Measurements from ENCODE around the gene PRDX2. TPM values are rescaled to one million over a fixed set of nuclear protein-coding genes. Genes with fewer than 3 reads are reported as not detected.

Gene PRDX2
- total RNA-seq, 2 experiments from 2014 or later: 357 to 399 TPM

- Histone ChIP-seq H3K4me2 (ENCODE audit: low read length) (peak overlapping the region; percentile 67), H3K4me1 (ENCODE audit: insufficient read depth, low read length, poor library complexity, severe bottlenecking) (peaks cover 78% of the 10 kb centered on the region), H2AFZ (ENCODE audit: low read length) (peak overlapping the region; percentile 63), H3K9me3 (ENCODE audit: low read length) (no peaks in the 10 kb centered on the region), H3K36me3 (ENCODE audit: insufficient read depth, low read length) (no peaks in the 10 kb centered on the region), H3K4me3 (ENCODE audit: low read depth, low read length, poor library complexity, severe bottlenecking) (peak overlapping the region; percentile 62), H3K27ac (ENCODE audit: low read depth, low read length, poor library complexity, severe bottlenecking) (peak overlapping the region; percentile 22), H3K9me2 (ENCODE audit: insufficient read depth, low read length) (no peaks in the 10 kb centered on the region), H4K20me1 (ENCODE audit: insufficient read depth, low read length) (no peaks in the 10 kb centered on the region), H3K79me2 (ENCODE audit: insufficient read depth, low read depth, low read length) (no peaks in the 10 kb centered on the region)
- TF ChIP-seq CTCF (conservative IDR thresholded peaks at IDR 0.05; ENCODE audit: low read length): no peak
- no peak for TF ChIP-seq EZH2phosphoT487 (IDR thresholded peaks at IDR 0.05; ENCODE audit: borderline replicate concordance, low read depth, low read length)
- CTCF ChIA-PET (ENCODE audit: unreplicated experiment): no interaction called here
- intact Hi-C loops (cut with micrococcal nuclease; ENCODE audit: unreplicated experiment): no loop called here
- BruUV-seq (replicated peaks): no TSS peak
- POLR2A ChIA-PET: interaction anchor here (0.7 to 1.0 kb wide), 3 partner anchors 9 to 106 kb away, joined by 3 to 5 read pairs (median 3); partner anchors contain the start of gene JUNB
- DNase-seq (ENCODE audit: low spot score): no peak
Observed at GRCh38 chr19:12782174-12782423, 19.5 kb downstream of the PRDX2 start.

- ChIA-PET POLR2A (interaction anchor here (0.6 kb wide), 1 partner anchor 98 kb away, joined by 3 read pairs; the partner anchor contains the start of gene DHPS), CTCF (ENCODE audit: unreplicated experiment) (interaction anchor here (2.8 kb wide), 1 partner anchor 13 kb away, joined by 20 read pairs; the partner anchor contains the start of gene JUNB)
- peaks cover 59% of the 10 kb centered on the region for H3K4me1 ChIP-seq (ENCODE audit: insufficient read depth, low read length, poor library complexity, severe bottlenecking)
- H3K9me3 ChIP-seq (ENCODE audit: low read length): no peaks in the 10 kb centered on the region
- no peaks in the 10 kb centered on the region for H3K36me3 ChIP-seq (ENCODE audit: insufficient read depth, low read length)
- intact Hi-C loops (cut with micrococcal nuclease; ENCODE audit: unreplicated experiment): no loop called here
- peak overlapping the region; percentile 56 for H3K27ac ChIP-seq (ENCODE audit: low read depth, low read length, poor library complexity, severe bottlenecking)
- H3K9me2 ChIP-seq (ENCODE audit: insufficient read depth, low read length): no peaks in the 10 kb centered on the region
- H3K79me2 ChIP-seq (ENCODE audit: insufficient read depth, low read depth, low read length): no peaks in the 10 kb centered on the region
- TF ChIP-seq EZH2phosphoT487 (IDR thresholded peaks at IDR 0.05; ENCODE audit: borderline replicate concordance, low read depth, low read length) (no peak), CTCF (conservative IDR thresholded peaks at IDR 0.05; ENCODE audit: low read length) (peak; percentile 42)
- peak overlapping the region; percentile 69 for H3K4me3 ChIP-seq (ENCODE audit: low read depth, low read length, poor library complexity, severe bottlenecking)
- DNase-seq (ENCODE audit: low spot score): peak; percentile 23
- BruUV-seq (replicated peaks): no TSS peak
- H2AFZ ChIP-seq (ENCODE audit: low read length): peak overlapping the region; percentile 81; the same call in 1 of the 2 replicates
- no peaks in the 10 kb centered on the region for H4K20me1 ChIP-seq (ENCODE audit: insufficient read depth, low read length)
- H3K4me2 ChIP-seq (ENCODE audit: low read length): peak overlapping the region; percentile 96
Observed at GRCh38 chr19:12779162-12779993, 22.2 kb downstream of the PRDX2 start.

- BruUV-seq (replicated peaks): no TSS peak
- Histone ChIP-seq H3K36me3 (ENCODE audit: insufficient read depth, low read length) (no peaks in the 10 kb centered on the region), H4K20me1 (ENCODE audit: insufficient read depth, low read length) (no peaks in the 10 kb centered on the region), H2AFZ (ENCODE audit: low read length) (peak overlapping the region; percentile 81; the same call in 1 of the 2 replicates), H3K4me2 (ENCODE audit: low read length) (peak overlapping the region; percentile 96), H3K9me3 (ENCODE audit: low read length) (no peaks in the 10 kb centered on the region), H3K27ac (ENCODE audit: low read depth, low read length, poor library complexity, severe bottlenecking) (peak overlapping the region; percentile 56), H3K4me3 (ENCODE audit: low read depth, low read length, poor library complexity, severe bottlenecking) (peak overlapping the region; percentile 69), H3K79me2 (ENCODE audit: insufficient read depth, low read depth, low read length) (no peaks in the 10 kb centered on the region), H3K9me2 (ENCODE audit: insufficient read depth, low read length) (no peaks in the 10 kb centered on the region), H3K4me1 (ENCODE audit: insufficient read depth, low read length, poor library complexity, severe bottlenecking) (peaks cover 54% of the 10 kb centered on the region)
- POLR2A ChIA-PET: interaction anchor here (0.6 kb wide), 1 partner anchor 97 kb away, joined by 3 read pairs; the partner anchor contains the start of gene DHPS
- TF ChIP-seq EZH2phosphoT487 (IDR thresholded peaks at IDR 0.05; ENCODE audit: borderline replicate concordance, low read depth, low read length) (no peak), CTCF (conservative IDR thresholded peaks at IDR 0.05; ENCODE audit: low read length) (no peak)
- intact Hi-C loops (cut with micrococcal nuclease; ENCODE audit: unreplicated experiment): no loop called here
- no peak for DNase-seq (ENCODE audit: low spot score)
- CTCF ChIA-PET (ENCODE audit: unreplicated experiment): interaction anchor here (1.1 to 2.8 kb wide), 2 partner anchors 14 to 17 kb away, joined by 5 to 20 read pairs; partner anchors contain the start of gene JUNB
Observed at GRCh38 chr19:12778905-12779161, 22.8 kb downstream of the PRDX2 start.
